Body of pancreas (tissue), 4 donors: ENCODE data around the gene RER1.

Experiments
- CTCF ChIP-seq, 7 experiments: fragments of 450-650 bp in 4 of 7; fragments of 200-600 bp in 3 of 7; sonication (generic) in 3 of 7; IDR thresholded peaks; one replicate each; pipeline ENCODE4 v1.5.1; 2016 to 2019; ENCODE audit warnings: antibody characterized with exemption in 7 of 7
- POLR2A ChIP-seq, 3 donors: fragments of 450-650 bp; IDR thresholded peaks; one replicate each; pipeline ENCODE4 v1.6.1; 2016; ENCODE audit warnings: antibody characterized with exemption in 3 of 3, mild to moderate bottlenecking in 2 of 3

DNA sequence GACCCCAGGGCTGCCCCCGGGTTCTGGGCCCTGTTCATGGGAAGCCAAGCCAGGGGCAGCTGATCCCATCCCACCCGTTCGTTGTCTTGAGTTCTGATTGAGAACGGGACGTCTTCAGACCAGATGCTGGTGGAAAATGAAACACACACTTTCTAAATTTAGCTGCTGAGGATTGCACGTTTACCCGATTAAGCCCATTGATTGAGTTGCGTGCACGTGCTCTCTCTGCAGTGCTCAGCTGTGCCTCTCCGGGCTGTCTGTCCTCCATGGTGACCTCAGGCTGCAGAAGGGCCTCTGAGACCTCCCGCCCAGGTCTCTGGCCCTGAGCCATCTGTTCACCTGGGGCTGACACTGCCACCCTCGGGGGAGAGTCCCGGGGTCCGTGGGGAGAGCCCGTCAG is 47.7 kb downstream of the RER1 start:
- TF ChIP-seq CTCF (IDR thresholded peaks at IDR 0.05) (no peak), POLR2A (IDR thresholded peaks at IDR 0.05) (no peak)
